LHCN-M2 (cell line): ENCODE data around the gene PDE11A. TPM values are rescaled to one million over a fixed set of nuclear protein-coding genes. Genes with fewer than 3 reads are reported as not detected.

ENCODE experiments used
- DNase-seq: peaks from one replicate; pipeline ENCODE4 v3.0.0-alpha.2; 2012; ENCODE audit warnings: low read depth
- total RNA-seq: library from RNA; depleted of rRNA; stranded (reverse); fragments of >200 nt; gene quantifications from 2 replicates; pipeline ENCODE4 v1.2.3, GENCODE V29; 2014

PDE11A gene
- total RNA-seq, 1 experiment from 2014 or later, result not detected

DNA sequence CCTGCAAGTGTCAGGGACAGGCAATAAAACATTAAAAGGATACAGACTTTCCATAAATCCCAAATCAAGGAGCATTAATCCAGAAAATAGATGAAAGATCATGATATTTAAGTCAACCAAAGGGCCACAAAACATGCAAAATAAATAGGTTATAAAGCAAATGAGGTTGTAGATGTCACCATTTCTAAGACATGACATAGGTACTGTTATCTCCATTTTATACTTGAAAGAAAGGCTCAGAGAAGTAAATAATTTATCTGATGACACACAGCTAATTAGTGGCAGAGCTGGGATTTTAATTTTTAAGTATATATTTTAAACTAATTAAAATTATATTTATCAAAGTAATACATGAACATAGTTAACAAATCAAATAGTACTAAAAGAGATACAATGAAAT lies 378.2 kb downstream of the PDE11A start:
- no peak for DNase-seq

DNA sequence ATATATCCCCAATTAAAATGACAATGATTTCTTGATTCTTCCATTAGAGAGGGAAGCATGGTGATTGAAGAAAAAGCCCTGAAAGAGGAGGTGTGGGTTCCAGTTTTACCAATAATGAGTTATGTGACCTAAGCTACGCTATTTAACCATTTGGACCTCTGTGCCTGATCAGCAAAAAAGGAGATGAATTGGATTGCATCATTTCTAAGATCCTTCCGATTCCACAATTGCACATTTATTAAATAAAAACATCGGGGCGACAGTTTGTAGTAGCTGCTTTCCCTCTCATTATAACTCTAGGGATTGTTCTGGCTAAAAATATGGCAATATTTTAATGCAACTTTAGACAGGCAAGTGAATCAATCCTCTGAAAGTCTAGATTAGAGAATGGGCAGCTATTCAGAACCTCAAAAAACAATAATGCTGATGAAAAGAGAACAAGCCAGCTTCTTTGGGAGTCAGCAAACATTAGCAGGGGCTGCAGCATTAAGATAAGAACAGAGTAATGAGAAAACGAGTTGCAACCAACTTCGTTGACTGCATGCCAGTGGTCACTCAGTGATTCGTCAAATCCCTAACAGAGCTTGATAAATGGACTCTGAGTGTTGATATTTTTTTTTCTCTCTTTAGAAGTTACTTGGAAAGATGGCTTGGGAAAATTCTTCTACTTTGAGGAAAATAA lies 378.8 kb downstream of the PDE11A start:
- DNase-seq, result no peak

DNA sequence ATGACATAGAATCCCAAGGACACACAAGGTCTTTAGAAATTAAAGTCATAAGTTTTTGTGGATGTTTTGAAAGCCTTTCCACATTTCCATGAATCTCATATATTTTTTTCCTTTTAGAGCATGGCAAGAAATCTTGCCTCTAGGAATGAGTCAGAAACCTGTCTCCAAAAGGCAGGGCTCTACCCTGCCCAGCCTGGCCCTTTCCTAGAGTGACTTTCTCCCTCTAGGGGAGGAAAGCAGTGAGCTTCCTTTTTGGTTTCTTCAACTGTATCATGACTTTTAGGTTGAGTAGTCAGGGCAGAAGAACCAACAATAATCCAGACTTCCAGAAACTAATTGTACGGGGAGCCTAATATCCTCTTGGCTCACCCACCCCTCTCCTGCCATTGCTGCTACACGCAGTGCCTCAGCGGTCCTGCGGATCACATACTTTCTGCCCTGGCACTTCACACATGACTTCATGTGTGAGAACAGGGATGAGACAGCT lies 379.8 kb downstream of the PDE11A start:
- DNase-seq, result peak; percentile 13

DNA sequence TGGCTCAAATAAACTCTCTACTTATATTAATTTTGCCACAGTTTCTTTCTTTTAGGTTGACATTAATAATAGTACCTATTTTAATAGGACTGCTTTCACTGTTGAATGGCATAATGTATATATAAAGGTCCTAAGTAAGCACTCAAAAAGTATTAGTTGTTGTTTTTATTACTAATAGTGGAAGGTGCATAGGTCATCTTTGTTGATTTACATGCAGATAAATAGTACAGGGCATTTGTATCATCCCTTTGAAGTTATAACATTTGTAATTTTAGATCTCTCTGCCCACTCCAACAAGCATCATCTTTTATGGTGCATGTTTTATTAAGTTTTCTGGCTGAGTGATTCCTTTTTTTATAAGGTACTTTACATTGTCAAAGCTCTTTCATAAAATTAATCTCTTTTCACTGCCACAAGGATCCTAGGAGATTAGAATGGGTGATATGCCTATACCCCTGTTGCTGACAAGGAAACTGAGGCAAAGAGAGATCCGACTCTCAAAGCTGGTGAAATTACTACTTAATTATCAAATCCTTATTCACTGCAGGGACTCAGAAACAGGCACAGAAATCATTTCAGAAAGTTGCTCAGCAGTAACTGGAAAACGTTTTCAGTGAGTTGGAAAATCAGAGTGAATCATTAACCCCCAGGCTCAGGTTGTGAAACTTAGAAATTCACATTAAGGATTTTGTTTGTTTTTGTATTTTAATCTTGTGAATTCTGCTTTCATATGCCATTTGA lies 380.4 kb downstream of the PDE11A start:
- no peak for DNase-seq

DNA sequence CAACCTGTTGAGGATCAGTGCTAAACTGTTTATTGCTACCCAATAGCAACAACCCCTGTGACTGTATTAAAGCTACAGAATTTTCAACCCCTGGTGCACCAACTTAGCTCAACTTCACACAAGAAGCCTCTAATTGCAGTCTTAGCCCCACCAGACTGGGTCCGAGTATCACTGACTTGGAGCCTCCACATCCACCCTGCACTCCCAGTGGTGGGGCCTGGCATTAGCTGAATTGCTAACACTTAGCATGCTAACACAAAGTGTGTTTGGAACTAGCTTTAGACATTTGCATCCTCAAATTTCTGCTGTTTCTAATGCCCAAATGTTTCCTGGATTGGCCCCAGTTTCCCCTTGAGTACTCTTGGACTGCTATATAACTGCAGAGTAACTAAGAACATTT lies 381.4 kb downstream of the PDE11A start:
- DNase-seq, result no peak

DNA sequence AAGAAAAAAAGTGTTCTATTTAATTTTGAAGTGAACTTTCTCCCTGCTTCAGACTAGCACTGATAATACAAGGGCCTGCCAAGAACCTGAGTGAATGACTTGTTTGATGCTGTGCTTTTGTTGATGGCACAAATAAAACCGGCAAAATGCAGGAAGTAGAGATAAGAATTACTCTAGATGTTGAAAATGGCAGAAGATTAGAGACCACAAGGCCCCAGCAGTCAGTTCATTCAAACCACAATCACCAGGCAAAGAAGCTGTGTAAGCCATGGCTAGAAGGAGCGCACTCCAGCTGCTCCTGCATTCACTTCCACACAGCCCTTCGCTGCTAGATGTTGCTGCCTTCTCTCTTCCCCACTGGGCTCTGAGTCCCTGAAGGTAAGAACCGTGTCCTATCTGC lies 383.0 kb downstream of the PDE11A start:
- no peak for DNase-seq

DNA sequence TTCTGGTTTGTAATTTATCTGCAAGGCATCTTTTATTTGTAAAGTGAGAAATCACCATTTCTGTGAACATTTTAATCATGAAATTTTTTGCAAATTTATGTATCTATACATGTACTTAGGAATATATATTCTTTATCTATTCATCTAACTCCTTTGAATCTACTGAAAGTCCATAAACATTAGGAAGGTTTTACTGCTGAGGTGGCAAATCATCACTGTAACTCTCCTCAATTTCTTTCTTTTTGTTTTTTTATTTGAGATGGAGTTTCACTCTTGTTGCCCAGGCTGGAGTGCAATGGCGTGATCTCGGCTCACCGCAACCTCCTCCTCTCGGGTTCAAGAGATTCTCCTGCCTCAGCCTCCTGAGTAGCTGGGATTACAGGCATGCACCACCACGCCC lies 383.7 kb downstream of the PDE11A start:
- no peak for DNase-seq

DNA sequence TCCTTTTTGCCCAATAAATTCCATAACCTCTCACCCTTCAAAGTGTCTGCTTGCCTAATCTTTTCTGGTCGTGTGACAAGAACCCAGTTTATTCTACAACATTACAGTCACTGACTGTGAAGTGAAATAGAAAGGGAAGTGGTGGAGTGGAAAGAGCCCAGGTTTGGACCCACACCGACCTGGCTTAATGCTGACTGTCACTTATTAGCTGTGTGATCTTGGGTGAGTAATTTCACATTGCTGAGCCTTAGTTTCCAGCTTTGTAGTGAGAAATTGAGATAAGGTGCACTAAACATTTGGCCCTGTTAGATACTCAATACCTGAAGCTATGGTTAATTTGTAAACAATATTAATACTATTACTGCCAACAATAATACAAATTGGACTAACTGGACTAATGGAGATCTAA lies 388.9 kb downstream of the PDE11A start:
- DNase-seq, result no peak

DNA sequence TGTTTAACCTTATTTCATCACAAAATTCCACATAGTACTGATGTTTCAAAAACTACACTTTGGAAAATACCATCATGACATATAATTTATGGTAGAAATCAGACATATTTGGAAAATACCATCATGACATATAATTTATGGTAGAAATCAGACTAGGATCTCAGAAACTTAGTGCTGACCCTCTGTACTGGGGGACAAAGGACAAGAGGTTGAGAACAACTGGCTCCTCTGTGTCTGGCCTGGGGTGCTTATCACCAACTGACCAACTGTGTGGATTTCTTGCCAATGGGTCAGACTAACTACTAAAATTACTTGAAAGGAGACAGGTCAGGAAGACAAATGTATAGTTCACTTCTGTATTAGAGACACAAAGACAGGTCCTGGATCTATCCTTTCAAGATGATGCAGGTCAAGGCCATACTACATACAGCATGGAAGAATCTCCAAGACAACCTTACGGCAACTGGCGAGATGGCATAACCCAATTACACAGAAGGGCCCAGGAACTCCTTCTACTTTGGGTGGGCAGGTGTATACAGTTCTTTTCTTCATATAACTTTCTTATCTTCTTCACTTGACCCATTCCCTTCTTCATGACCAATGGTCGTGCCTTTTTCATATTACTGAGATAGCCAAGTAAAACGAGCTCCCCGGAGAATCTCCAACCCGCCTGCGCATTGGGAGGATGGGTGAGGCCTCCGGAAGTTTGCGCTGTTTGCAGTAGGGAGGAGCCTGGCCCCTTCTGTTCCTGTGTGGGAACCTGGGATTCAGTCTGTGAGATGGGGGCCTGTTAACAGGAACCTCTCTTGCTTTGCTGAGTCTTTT lies 389.5 kb downstream of the PDE11A start:
- DNase-seq, result no peak

DNA sequence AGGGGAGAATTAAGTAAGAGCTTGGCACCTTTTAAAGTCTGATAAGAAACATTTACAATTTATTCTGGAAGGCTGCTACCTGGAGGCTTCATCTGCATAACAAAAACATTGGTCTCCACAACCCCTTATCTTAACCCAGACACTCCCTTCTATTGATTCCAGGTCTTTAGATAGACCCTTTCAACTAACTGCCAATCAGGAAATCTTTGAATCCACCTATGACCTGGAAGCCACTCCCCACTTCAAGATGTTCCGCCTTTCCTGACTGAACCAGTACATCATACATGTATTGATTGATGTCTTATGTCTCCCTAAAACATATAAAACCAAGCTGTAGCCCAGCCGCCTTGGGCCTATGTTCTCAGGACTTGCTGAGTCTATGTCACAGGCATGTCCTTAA lies 390.6 kb downstream of the PDE11A start:
- DNase-seq, result no peak

DNA sequence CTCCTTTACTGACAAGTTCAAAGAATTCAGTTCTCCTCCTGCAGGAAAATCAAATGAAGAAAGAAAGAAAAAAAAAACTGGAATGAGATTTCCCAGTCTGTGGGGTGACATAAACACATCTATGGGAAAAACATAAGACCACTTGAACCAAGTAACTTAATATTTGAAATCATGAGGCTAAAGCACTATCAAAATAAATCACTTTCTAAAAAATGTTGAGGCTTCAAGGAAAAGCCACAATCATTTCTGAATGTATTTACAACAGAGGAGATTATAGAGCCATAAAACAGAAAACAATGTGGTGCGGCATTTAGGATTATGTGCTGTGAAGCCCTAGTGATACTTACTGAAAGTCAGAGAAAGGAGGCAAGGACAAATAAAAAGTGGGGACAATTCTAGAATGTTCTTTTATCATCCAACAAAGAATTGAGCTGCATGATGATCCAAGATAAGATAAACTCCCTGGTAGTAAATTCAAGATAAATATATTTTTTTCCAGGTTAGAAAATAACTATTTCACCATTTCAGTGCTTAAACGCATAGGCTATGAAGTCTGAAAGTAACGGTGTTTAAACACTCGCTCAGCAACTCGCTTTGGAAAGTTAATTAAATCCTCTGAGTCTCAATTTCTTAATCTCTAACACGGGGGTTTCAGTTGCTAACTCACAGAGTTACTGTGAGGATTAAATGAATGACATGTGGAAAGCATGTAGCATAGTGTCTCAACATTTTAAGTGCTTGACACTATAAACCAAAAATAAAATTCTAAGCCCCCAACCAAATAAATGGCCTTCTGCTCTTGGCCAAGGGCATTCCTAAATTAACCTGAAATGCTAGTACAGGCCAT lies 391.5 kb downstream of the PDE11A start:
- no peak for DNase-seq

DNA sequence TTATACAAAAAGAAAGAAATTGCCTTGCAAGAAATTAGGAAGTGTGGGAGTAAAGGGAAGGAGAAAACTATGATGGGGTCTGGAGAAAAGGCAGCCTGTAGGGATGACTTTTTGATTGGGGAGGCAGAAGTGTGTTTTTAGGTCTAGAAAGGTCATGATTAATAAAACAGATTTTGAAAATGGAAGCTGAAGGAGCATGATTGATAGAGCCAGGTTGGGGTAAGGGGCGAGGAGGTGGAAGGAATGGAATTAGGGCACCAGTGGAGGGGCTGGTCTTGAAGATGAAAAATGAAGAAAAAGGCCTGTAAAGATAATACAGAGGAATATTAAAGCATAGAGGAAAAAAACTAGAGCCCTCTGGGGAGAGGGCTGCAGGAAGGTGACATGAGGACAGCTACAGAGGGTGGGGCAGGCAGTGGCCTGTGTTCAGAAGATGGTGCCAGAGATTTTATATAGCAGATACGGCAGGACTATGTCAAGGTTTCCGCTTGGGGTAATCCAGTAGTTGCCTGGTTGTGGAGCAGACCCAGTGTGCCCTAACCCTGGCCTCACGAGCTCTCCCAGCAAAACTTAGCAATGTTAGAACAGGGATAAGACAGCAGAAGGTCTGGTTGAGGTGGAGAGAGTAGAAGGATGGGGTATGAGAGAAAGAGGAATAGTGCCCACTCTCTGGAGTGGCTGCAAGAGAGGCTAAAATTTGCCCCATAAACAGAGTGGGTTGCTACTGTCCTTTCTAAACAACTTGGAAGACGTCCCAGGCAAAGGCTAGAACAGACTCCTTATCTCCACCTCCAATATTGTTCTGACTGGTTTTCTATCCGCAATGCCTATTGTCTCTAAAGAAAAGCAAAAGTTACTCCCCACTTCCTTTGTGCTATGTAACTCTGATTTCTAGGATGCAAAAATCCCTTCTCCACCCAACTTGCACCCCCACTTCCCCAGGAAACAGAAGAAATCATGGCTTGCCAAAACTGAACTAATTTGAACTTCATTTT lies 392.7 kb downstream of the PDE11A start:
- DNase-seq, result no peak

DNA sequence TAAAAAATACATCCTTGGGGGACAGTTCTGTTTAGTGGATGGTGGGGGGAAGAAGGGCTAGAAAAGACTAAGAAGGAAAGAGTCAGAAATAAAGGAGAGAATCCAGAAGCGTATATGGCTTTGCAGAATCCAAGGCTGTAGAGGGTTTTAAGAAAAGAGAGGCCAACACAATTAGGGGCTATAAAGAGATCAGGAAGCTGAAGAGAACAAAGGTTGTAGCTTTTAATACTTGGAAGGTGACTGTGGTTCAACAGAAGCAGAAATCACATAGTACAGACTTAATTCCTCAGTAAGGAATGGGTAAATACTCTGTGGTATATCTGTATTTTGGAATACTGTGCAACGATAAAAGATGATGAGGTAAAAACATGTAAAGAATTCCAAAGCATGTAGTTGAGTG lies 393.6 kb downstream of the PDE11A start:
- DNase-seq, result no peak

DNA sequence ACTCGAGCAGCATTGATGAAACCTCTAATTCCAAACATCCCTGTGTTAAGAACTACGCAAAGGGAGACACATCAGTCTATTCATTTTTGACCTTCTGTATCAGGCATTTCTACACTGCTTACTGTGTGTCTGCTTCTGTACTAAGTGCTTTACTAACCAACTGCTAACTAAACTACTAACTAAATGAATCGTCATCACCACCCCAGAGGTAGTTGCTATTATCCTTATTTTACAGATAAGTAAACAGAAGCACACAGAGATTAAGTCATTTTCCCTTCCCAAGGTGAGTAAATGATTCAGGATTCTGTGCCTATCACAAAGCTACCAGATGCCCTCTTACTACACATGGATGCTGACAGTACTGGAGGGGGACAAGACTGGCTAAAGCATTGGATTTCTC lies 395.9 kb downstream of the PDE11A start:
- DNase-seq, result no peak

DNA sequence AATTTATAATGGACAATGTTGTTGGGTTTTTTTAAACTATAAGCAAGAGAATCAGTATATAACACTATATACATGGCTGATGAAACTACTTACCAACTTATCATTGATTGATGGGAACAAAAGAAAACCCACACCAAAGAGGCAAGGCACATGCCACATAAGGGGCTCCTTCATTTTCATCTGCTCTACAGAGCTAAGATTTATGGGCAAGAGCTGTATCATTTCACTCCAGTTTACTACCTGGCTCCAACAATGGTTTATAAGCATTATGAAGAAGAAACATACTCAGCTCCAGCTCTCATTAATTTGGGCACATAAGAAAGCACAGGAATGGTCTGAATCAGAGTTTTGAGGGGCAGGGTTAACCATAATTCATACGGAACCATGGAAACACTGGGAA lies 396.8 kb downstream of the PDE11A start:
- no peak for DNase-seq

DNA sequence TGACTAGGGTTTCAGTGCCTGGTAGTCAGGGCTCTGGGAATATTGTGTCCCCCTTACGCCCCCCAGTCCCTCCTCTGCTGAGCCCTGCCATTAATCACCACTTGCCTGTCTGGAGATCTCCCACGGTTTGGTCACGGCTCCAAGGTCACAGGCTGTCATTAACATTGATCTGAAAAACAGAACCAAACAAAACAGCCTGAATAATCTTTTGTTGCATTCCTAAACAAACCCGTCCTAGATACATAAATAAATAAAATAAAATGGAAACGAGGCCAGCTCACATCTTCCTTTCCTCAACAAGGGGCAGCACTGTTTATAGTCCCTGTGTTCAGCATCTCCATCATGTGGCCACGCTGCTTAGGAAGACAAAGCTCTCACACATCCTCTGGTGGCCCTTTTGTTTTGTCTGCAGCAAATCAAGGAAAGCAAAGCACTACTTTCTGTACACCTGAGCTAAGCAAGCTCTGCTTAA lies 397.2 kb downstream of the PDE11A start:
- no peak for DNase-seq

DNA sequence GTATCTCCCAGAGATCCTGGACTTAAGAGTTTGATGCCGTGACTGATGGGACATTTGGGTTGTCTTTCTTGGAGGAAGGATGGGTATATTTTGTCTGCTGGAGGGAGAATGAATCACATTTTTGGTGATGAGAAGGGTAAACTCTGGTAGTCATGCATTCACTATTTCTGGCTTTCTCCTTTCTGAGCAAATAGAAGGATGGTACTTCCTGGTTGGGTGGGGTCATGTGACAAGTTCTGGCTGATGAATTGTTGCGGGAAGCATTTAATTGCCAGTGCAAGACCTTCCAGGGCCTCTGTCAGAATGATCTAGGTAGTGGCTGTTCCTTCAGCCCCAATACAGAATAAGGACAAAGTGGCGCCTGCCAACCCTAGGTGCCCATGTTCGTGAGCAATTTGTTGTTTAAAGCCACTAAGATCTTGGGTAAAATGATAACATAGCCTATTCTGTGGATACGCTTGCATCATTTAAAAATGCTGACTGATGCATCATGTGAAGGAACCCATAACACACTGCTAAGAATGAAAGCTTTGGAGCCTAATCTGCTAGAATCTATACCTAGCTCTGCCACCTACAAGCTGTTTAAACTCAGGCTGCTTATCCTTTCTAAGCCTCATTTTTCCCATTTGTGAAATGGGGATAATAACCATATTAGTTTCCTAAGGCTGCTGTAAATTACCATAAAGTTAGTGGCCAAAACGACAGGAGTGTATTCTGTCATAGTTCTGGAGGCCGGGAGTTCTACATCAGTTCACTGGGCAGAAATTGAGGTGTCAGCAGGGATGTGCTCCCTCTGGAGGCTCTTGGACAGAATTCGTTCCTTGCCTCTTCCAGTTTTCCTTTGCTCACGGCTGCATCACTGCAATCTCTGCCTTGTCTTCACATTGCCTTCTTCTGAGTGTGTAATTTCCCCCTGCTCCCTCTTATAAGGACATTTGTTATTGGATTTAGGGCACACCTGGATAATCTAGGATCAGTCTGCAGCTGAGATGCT lies 398.7 kb downstream of the PDE11A start:
- DNase-seq, result no peak

DNA sequence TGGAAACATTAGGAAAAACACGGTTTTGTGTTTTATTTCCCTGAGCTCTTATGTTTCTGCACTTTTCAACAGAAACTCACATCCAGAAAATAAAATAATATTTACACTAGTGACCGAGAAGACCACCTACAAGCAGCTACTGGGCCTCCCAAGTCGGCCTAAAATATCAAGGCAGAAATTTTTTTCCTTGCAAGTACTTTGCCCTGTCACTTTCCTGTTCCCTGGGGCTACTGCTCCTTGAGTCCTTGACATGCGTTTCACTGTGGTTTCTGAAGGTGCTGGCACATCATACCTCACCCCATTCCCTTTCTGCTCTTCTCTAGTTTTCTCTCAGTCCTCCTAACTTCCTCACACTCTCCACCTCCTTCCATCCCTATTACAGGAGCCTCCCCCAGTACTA lies 400.9 kb downstream of the PDE11A start:
- DNase-seq, result no peak
